Measurements from ENCODE around the gene CBLC. TPM values are rescaled to one million over a fixed set of nuclear protein-coding genes. Genes with fewer than 3 reads are reported as not detected.

The CBLC gene
- total RNA-seq, 1 experiment from 2014 or later = 15.9 TPM

DNA sequence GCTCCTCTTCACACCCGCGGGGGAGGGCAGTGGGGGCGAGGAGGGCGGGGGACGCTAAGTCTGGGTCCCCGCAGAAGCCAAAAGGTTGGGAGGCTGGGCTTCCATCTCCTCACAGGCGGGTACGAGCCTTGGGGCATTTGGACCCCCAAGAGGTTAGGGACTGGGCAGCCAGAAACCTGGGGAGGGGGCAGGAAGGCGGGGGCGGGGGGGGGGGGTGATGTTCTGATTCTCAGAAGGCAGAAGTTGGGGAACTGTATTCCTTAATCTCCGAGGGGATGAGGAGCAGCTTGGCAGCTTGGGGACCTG is 24.1 kb upstream of the CBLC start:
- no CpG with 5 or more reads among the region's 11 CpGs for WGBS (ENCODE audit: extremely low coverage, insufficient read length, low lambda C conversion rate)
- peaks cover 22 to 39% of the 10 kb centered on the region in 2 experiments for H3K4me1 Mint-ChIP-seq
- Histone ChIP-seq H3K23me2 (ENCODE audit: insufficient read length, low read depth, low read length, poor library complexity, severe bottlenecking) (peaks cover 23% of the 10 kb centered on the region), H3K56ac (ENCODE audit: insufficient read length, low read depth, low read length) (no peak overlapping the region), H3K4me1 (ENCODE audit: insufficient read depth, low read length) (no peaks in the 10 kb centered on the region), H3T11ph (ENCODE audit: low read length) (no peak overlapping the region), H3K27ac (ENCODE audit: insufficient read length, low read depth, low read length) (no peak overlapping the region), H2BK20ac (ENCODE audit: low read depth, low read length, poor library complexity, severe bottlenecking) (no peak overlapping the region), H2BK5ac (ENCODE audit: insufficient read length, low read length) (no peak overlapping the region), H3K79me1 (ENCODE audit: insufficient read depth, low read depth, low read length, poor library complexity, severe bottlenecking) (no peaks in the 10 kb centered on the region), H2BK12ac (ENCODE audit: insufficient read length, low read depth, low read length) (no peak overlapping the region), H4K5ac (ENCODE audit: insufficient read length, low read depth, low read length) (no peak overlapping the region), H3K79me2 (ENCODE audit: insufficient read depth, low read length) (no peaks in the 10 kb centered on the region), H3K23ac (ENCODE audit: insufficient read length, low read depth, low read length) (no peak overlapping the region), H2BK120ac (ENCODE audit: low read depth, low read length, poor library complexity, severe bottlenecking) (no peak overlapping the region), H3K9ac (ENCODE audit: extremely low read depth, insufficient read length, low read length) (no peak overlapping the region), H3K14ac (ENCODE audit: insufficient read depth, low read length) (no peak overlapping the region), H4K91ac (ENCODE audit: insufficient read length, low read depth, low read length) (no peak overlapping the region), H2AFZ (ENCODE audit: low read length) (no peak overlapping the region), H3K4me2 (ENCODE audit: insufficient read depth, insufficient read length, low read length) (peak overlapping the region; percentile 72), H4K8ac (replicated peaks; ENCODE audit: insufficient read length, low read depth, low read length) (no peak overlapping the region), H3K9me3 (ENCODE audit: control insufficient read depth, low read depth, low read length) (no peaks in the 10 kb centered on the region), H3K18ac (ENCODE audit: insufficient read length, low read depth, low read length) (no peak overlapping the region), H2AK5ac (ENCODE audit: insufficient read length, low read length) (no peak overlapping the region), H3K27me3 (ENCODE audit: insufficient read depth, low read length) (peaks cover 49% of the 10 kb centered on the region), H4K20me1 (ENCODE audit: control insufficient read depth, insufficient read depth, insufficient read length) (no peaks in the 10 kb centered on the region), H3K4ac (ENCODE audit: low read depth, low read length) (no peak overlapping the region), H2BK15ac (ENCODE audit: low read depth, low read length) (no peak overlapping the region)
- H3K9me3 Mint-ChIP-seq = no peaks in the 10 kb centered on the region; a peak in 1 of 5 replicates
- no peak for DNase-seq
- H3K27me3 Mint-ChIP-seq (ENCODE audit: low read depth) = peaks cover 98% of the 10 kb centered on the region
- no peaks in the 10 kb centered on the region; a peak in 1 of 7 replicates for H3K36me3 Mint-ChIP-seq (ENCODE audit: insufficient read depth in 1 of 3, low read depth in 3 of 3)
- H3K4me3 Mint-ChIP-seq = peak overlapping the region; percentile 63 to 81
- TF ChIP-seq, protein P1, sequence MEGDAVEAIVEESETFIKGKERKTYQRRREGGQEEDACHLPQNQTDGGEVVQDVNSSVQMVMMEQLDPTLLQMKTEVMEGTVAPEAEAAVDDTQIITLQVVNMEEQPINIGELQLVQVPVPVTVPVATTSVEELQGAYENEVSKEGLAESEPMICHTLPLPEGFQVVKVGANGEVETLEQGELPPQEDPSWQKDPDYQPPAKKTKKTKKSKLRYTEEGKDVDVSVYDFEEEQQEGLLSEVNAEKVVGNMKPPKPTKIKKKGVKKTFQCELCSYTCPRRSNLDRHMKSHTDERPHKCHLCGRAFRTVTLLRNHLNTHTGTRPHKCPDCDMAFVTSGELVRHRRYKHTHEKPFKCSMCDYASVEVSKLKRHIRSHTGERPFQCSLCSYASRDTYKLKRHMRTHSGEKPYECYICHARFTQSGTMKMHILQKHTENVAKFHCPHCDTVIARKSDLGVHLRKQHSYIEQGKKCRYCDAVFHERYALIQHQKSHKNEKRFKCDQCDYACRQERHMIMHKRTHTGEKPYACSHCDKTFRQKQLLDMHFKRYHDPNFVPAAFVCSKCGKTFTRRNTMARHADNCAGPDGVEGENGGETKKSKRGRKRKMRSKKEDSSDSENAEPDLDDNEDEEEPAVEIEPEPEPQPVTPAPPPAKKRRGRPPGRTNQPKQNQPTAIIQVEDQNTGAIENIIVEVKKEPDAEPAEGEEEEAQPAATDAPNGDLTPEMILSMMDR (conservative IDR thresholded peaks at IDR 0.05) = no peak
- no peak overlapping the region for H3K27ac Mint-ChIP-seq
